ENCODE data around the gene PIK3AP1. TPM values are rescaled to one million over a fixed set of nuclear protein-coding genes. Genes with fewer than 3 reads are reported as not detected.

Gene PIK3AP1
- total RNA-seq, 1 donor, result not detected

- no peak overlapping the region for H3K4me3 ChIP-seq (ENCODE audit: low read depth, low read length)
- TF ChIP-seq CTCF (IDR thresholded peaks at IDR 0.05; ENCODE audit: insufficient read depth, low read length), result no peak
- DNase-seq (ENCODE audit: low read depth), result no peak
These were observed 378 bp downstream of the PIK3AP1 start for GRCh38 chr10:96719850-96720421.

- DNase-seq (ENCODE audit: low read depth), result no peak
- H3K4me3 ChIP-seq (ENCODE audit: low read depth, low read length), result no peak overlapping the region
- TF ChIP-seq CTCF (IDR thresholded peaks at IDR 0.05; ENCODE audit: insufficient read depth, low read length), result no peak
These were observed 1.1 kb downstream of the PIK3AP1 start for GRCh38 chr10:96719200-96719599.

GRCh38 chr10:96718304-96718990 is 1.9 kb downstream of the PIK3AP1 start:
- no peak overlapping the region for H3K4me3 ChIP-seq (ENCODE audit: low read depth, low read length)
- DNase-seq (ENCODE audit: low read depth), result no peak
- no peak for TF ChIP-seq CTCF (IDR thresholded peaks at IDR 0.05; ENCODE audit: insufficient read depth, low read length)

GRCh38 chr10:96716390-96716789 is 3.9 kb downstream of the PIK3AP1 start:
- TF ChIP-seq CTCF (IDR thresholded peaks at IDR 0.05; ENCODE audit: insufficient read depth, low read length), result no peak
- DNase-seq (ENCODE audit: low read depth), result no peak

GRCh38 chr10:96714746-96715255 is 5.5 kb downstream of the PIK3AP1 start:
- no peak for TF ChIP-seq CTCF (IDR thresholded peaks at IDR 0.05; ENCODE audit: insufficient read depth, low read length)
- no peak for DNase-seq (ENCODE audit: low read depth)
- H3K4me3 ChIP-seq (ENCODE audit: low read depth, low read length), result no peak overlapping the region

More at GRCh38 chr10:96716390-96716789, 3.9 kb downstream of the PIK3AP1 start:
- H3K4me3 ChIP-seq (ENCODE audit: low read depth, low read length), result no peak overlapping the region

- H3K4me3 ChIP-seq (ENCODE audit: low read depth, low read length), result no peak overlapping the region
- TF ChIP-seq CTCF (IDR thresholded peaks at IDR 0.05; ENCODE audit: insufficient read depth, low read length), result no peak
- no peak for DNase-seq (ENCODE audit: low read depth)
These were observed 6.2 kb downstream of the PIK3AP1 start for GRCh38 chr10:96714031-96714590.

All from fibroblast of the aortic adventitia (primary cell).